ENCODE measurements around the gene RPL22.

Gene RPL22

DNA sequence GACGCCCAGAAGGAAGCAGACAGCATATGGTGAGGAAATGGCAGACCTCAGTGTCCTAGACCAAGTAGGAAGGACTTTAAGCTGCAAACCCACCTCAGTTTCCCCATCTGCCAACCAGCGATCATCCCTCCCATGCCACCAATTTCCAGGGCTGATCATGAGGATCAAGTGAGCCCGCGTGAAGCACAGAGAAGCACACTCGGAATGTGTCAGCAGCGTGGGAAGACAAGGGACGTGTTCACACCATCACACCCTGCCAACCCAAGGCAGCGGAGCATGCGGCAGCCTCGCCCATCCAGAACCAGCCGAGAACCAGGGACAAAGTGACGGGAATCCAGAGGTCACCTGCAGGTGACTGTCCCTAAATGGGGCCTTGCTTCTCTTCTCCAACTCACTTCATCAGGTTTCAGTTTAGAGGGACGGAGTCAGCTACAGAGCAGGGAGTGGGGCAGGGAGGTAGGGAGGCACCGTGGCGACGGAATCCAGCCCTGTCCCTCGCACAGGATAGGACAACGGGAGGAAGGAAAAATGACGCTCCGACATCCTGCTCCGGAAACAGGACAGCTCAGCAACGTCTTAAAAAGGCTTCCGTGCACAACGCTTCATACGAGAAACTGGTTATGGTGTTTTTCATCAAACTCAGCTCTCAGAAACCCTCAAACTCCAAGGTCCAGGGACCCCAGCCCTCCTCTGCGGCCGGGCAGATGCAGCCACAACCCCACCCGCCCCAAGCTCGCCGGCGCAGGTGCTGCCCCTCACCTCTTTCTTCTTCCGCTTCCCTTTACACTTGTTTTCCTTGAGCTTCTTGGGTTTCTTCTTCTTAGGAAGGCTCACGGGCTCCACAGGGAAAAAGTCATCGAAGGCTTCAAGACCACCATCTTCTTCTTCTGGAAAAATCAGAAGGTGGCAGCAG is 31.7 kb downstream of the RPL22 start:
- Histone ChIP-seq H4K20me1 (ENCODE audit: insufficient read depth, low read length) (no peaks in the 10 kb centered on the region), H3K9me2 (replicated peaks; ENCODE audit: insufficient read depth, low read length) (no peaks in the 10 kb centered on the region), H3K9me3 (replicated peaks; ENCODE audit: insufficient read depth, low read length) (no peaks in the 10 kb centered on the region), H3F3A (ENCODE audit: insufficient read depth, low read length) (no peaks in the 10 kb centered on the region), H3K4me2 (ENCODE audit: low read depth, low read length) (no peak overlapping the region), H3K79me2 (ENCODE audit: low read length) (no peaks in the 10 kb centered on the region), H3K9ac (ENCODE audit: low read length) (no peak overlapping the region), H2AFZ (ENCODE audit: low read length) (no peak overlapping the region), H3K36me3 (replicated peaks; ENCODE audit: insufficient read depth, low read length) (no peaks in the 10 kb centered on the region), H3K4me1 (ENCODE audit: low read length) (no peaks in the 10 kb centered on the region), H3K4me3 (ENCODE audit: low read length) (no peak overlapping the region), H3K27ac (ENCODE audit: low read length) (no peak overlapping the region), H3K27me3 (replicated peaks; ENCODE audit: insufficient read depth, low read length) (peaks cover 99% of the 10 kb centered on the region)
- TF ChIP-seq EZH2phosphoT487 (IDR thresholded peaks at IDR 0.05; ENCODE audit: low read length) (no peak), EZH2 (optimal IDR thresholded peaks at IDR 0.05; ENCODE audit: low read depth, low read length) (no peak)
- TF ChIP-seq, protein P1, sequence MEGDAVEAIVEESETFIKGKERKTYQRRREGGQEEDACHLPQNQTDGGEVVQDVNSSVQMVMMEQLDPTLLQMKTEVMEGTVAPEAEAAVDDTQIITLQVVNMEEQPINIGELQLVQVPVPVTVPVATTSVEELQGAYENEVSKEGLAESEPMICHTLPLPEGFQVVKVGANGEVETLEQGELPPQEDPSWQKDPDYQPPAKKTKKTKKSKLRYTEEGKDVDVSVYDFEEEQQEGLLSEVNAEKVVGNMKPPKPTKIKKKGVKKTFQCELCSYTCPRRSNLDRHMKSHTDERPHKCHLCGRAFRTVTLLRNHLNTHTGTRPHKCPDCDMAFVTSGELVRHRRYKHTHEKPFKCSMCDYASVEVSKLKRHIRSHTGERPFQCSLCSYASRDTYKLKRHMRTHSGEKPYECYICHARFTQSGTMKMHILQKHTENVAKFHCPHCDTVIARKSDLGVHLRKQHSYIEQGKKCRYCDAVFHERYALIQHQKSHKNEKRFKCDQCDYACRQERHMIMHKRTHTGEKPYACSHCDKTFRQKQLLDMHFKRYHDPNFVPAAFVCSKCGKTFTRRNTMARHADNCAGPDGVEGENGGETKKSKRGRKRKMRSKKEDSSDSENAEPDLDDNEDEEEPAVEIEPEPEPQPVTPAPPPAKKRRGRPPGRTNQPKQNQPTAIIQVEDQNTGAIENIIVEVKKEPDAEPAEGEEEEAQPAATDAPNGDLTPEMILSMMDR (IDR thresholded peaks at IDR 0.05; ENCODE audit: low read length), result no peak
- no peak for DNase-seq

DNA sequence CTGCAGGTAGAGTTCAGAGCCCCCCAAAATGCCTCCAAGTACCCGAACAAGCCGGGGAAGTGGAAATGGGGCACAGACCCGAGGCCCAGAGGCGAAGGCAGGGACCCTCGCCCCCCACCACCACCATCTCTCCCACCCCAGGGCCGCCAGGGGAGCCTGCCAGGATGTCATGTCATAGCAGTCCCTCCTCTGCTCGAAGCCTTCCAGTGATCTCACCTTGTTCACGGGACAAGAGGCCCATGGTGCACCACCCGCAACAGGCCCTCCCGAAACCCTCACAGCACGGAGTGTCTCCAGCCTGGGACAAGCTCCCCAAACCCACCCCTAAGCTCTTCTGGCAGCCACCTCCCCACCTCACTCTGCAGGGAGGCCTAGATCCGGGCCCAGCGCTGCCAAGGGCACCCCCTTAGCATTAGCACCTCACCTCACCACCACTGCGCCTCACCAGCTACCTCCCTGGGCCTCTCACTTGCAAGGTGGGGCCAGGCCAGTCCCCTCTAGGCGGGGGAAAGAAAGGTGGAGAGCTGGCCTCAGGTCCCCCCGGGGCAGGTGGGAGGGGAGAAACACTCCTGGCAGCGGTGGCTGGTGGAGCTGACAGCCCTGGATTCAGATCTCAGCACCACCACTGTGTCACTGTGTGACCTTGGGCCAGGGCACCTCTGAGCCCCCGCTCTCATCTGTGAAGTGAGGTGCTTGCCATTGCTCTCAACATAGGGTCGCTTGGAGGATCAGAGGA is 32.6 kb downstream of the RPL22 start:
- TF ChIP-seq, protein P1 (IDR thresholded peaks at IDR 0.05; ENCODE audit: low read length), result no peak
- TF ChIP-seq EZH2 (optimal IDR thresholded peaks at IDR 0.05; ENCODE audit: low read depth, low read length) (no peak), EZH2phosphoT487 (IDR thresholded peaks at IDR 0.05; ENCODE audit: low read length) (no peak)
- Histone ChIP-seq H3K9me3 (replicated peaks; ENCODE audit: insufficient read depth, low read length) (no peaks in the 10 kb centered on the region), H3F3A (ENCODE audit: insufficient read depth, low read length) (no peaks in the 10 kb centered on the region), H3K27me3 (replicated peaks; ENCODE audit: insufficient read depth, low read length) (peaks cover 99% of the 10 kb centered on the region), H3K9me2 (replicated peaks; ENCODE audit: insufficient read depth, low read length) (no peaks in the 10 kb centered on the region), H3K9ac (ENCODE audit: low read length) (no peak overlapping the region), H4K20me1 (ENCODE audit: insufficient read depth, low read length) (no peaks in the 10 kb centered on the region), H2AFZ (ENCODE audit: low read length) (no peak overlapping the region), H3K4me3 (ENCODE audit: low read length) (no peak overlapping the region), H3K4me2 (ENCODE audit: low read depth, low read length) (no peak overlapping the region), H3K79me2 (ENCODE audit: low read length) (no peaks in the 10 kb centered on the region), H3K36me3 (replicated peaks; ENCODE audit: insufficient read depth, low read length) (no peaks in the 10 kb centered on the region), H3K4me1 (ENCODE audit: low read length) (no peaks in the 10 kb centered on the region), H3K27ac (ENCODE audit: low read length) (no peak overlapping the region)
- DNase-seq, result no peak

DNA sequence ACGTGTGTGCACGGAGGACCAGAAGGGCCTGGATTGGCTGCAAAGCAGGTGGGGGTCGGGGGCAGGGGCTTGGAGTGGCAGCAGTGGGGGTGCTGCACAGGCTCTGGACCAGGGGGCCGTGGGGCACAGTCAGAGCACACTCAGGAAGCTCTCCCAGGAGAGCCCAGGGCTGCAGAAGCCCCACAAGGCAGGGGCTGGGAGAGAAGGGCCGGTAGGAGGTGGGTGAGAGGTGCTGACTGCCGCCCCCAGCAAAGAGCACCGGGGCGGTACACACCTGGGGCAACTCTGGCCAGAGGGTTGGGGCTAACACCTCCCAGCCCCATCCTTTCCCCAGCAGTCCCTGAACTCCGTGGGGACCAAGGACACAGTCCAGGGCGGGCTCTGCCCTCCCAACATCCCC is 33.2 kb downstream of the RPL22 start:
- Histone ChIP-seq H3K36me3 (replicated peaks; ENCODE audit: insufficient read depth, low read length) (no peaks in the 10 kb centered on the region), H2AFZ (ENCODE audit: low read length) (no peak overlapping the region), H4K20me1 (ENCODE audit: insufficient read depth, low read length) (no peaks in the 10 kb centered on the region), H3K4me3 (ENCODE audit: low read length) (no peak overlapping the region), H3K27ac (ENCODE audit: low read length) (no peak overlapping the region), H3K79me2 (ENCODE audit: low read length) (no peaks in the 10 kb centered on the region), H3K27me3 (replicated peaks; ENCODE audit: insufficient read depth, low read length) (peaks cover 100% of the 10 kb centered on the region), H3F3A (ENCODE audit: insufficient read depth, low read length) (no peaks in the 10 kb centered on the region), H3K9me3 (replicated peaks; ENCODE audit: insufficient read depth, low read length) (no peaks in the 10 kb centered on the region), H3K9ac (ENCODE audit: low read length) (no peak overlapping the region), H3K9me2 (replicated peaks; ENCODE audit: insufficient read depth, low read length) (no peaks in the 10 kb centered on the region), H3K4me2 (ENCODE audit: low read depth, low read length) (no peak overlapping the region), H3K4me1 (ENCODE audit: low read length) (no peaks in the 10 kb centered on the region)
- TF ChIP-seq EZH2 (optimal IDR thresholded peaks at IDR 0.05; ENCODE audit: low read depth, low read length) (no peak), EZH2phosphoT487 (IDR thresholded peaks at IDR 0.05; ENCODE audit: low read length) (no peak)
- TF ChIP-seq, protein P1 (IDR thresholded peaks at IDR 0.05; ENCODE audit: low read length), result no peak
- DNase-seq, result no peak

Data from MM.1S (cell line).